ENCODE data around the gene ERO1A.
"Not testable (repeated sequence)": the region's sequence is repeated elsewhere in the genome, so short reads cannot be mapped to it uniquely, and the experiment has no call there.

Gene ERO1A

GRCh38 chr14:52695481-52696091 is at the start of gene ERO1A:
Gene ERO1A (minus strand): TSS chr14:52695558. CDS start chr14:52695481, 77 bp downstream.
- DNase-seq (ENCODE audit: low read depth) = peak; percentile 53

GRCh38 chr14:52741865-52742264 is 46.5 kb upstream of the ERO1A start:
- DNase-seq (ENCODE audit: low read depth) = no peak

GRCh38 chr14:52740751-52741150 is 45.4 kb upstream of the ERO1A start:
- no peak for DNase-seq (ENCODE audit: low read depth)

- no peak for DNase-seq (ENCODE audit: low read depth)
Observed at GRCh38 chr14:52738409-52738808, 43.1 kb upstream of the ERO1A start.

- DNase-seq (ENCODE audit: low read depth) = no peak
Observed at GRCh38 chr14:52735921-52736489, 40.6 kb upstream of the ERO1A start.

GRCh38 chr14:52733824-52734223 is 38.5 kb upstream of the ERO1A start:
- DNase-seq (ENCODE audit: low read depth) = no peak

GRCh38 chr14:52730709-52731111 is 35.4 kb upstream of the ERO1A start:
- no peak for DNase-seq (ENCODE audit: low read depth)

GRCh38 chr14:52729925-52730708 is 34.8 kb upstream of the ERO1A start, which contains the start of gene STYX:
Gene STYX (plus strand): TSS chr14:52730166. CDS start chr14:52730475, 309 bp downstream.
- peak; percentile 96 for DNase-seq (ENCODE audit: low read depth)

GRCh38 chr14:52729585-52729924 is 34.2 kb upstream of the ERO1A start:
- DNase-seq (ENCODE audit: low read depth) = no peak

- DNase-seq (ENCODE audit: low read depth) = not testable (repeated sequence)
Observed at GRCh38 chr14:52729035-52729434, 33.7 kb upstream of the ERO1A start.

GRCh38 chr14:52727509-52727908 is 32.2 kb upstream of the ERO1A start:
- DNase-seq (ENCODE audit: low read depth) = not testable (repeated sequence)

GRCh38 chr14:52724360-52724644 is 28.9 kb upstream of the ERO1A start:
- no peak for DNase-seq (ENCODE audit: low read depth)

- no peak for DNase-seq (ENCODE audit: low read depth)
Observed at GRCh38 chr14:52723514-52724359, 28.4 kb upstream of the ERO1A start.

- no peak for DNase-seq (ENCODE audit: low read depth)
Observed at GRCh38 chr14:52716155-52716554, 20.8 kb upstream of the ERO1A start.

- no peak for DNase-seq (ENCODE audit: low read depth)
Observed at GRCh38 chr14:52711666-52712065, 16.3 kb upstream of the ERO1A start.

GRCh38 chr14:52706724-52707706 is 11.7 kb upstream of the ERO1A start, which contains the start of gene PSMC6:
Gene PSMC6 (plus strand): TSS chr14:52707200. CDS start chr14:52707220, 20 bp downstream.
- peak; percentile 80 for DNase-seq (ENCODE audit: low read depth)

- peak; percentile 12 for DNase-seq (ENCODE audit: low read depth)
Observed at GRCh38 chr14:52706286-52706685, 10.9 kb upstream of the ERO1A start.

- no peak for DNase-seq (ENCODE audit: low read depth)
Observed at GRCh38 chr14:52703664-52704063, 8.3 kb upstream of the ERO1A start.

- DNase-seq (ENCODE audit: low read depth) = peak; percentile 98
Observed at GRCh38 chr14:52703225-52703624, 7.9 kb upstream of the ERO1A start.

- DNase-seq (ENCODE audit: low read depth) = no peak
Observed at GRCh38 chr14:52701223-52701622, 5.9 kb upstream of the ERO1A start.

- no peak for DNase-seq (ENCODE audit: low read depth)
Observed at GRCh38 chr14:52700701-52701172, 5.4 kb upstream of the ERO1A start.
